Activated T-cell treated with anti-CD3 and anti-CD28 coated beads for 1 hour (primary cell): Measurements from ENCODE around the gene MRPL4.
"Not testable (repeated sequence)": the region's sequence is repeated elsewhere in the genome, so short reads cannot be mapped to it uniquely, and the experiment has no call there.

Source experiments
- DNase-seq: peaks from one replicate; pipeline ENCODE4 v3.0.0-alpha.2; 2020; ENCODE audit warnings: low read depth

The MRPL4 gene

DNA sequence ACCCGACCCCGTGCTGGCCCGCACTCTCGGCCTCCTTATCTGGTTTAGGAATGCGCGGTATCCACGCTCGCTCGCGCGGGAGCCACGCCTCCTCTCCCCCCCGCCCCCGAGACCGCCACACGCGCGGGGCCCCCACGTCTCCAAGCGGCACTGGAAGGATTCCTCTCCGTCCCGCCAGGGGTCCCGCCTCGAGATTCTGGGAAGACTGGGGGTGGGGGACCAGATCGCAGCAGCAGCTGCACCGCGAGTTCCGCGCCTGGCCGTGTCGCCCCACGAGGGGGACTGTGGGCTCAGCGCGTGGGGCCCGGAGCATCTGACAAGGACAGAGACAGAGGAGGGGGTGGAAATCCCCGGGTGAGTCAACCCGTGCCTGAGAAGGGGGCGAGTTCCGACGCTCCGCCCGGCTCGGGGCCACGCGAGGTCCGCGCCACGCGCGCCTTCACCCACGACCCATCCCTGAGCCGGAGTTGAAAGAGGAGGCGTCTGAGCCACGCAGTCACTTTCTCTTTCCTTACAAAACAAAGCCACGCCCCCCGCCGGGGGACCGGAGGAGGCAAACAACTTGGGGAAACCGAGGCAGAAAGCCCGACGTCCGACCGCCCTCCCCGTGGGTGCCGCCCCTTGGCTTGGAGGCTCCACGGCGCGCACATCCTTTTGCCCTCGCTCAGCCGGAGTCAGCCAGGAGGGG is 21.7 kb upstream of the MRPL4 start:
- DNase-seq = peak; percentile 40

DNA sequence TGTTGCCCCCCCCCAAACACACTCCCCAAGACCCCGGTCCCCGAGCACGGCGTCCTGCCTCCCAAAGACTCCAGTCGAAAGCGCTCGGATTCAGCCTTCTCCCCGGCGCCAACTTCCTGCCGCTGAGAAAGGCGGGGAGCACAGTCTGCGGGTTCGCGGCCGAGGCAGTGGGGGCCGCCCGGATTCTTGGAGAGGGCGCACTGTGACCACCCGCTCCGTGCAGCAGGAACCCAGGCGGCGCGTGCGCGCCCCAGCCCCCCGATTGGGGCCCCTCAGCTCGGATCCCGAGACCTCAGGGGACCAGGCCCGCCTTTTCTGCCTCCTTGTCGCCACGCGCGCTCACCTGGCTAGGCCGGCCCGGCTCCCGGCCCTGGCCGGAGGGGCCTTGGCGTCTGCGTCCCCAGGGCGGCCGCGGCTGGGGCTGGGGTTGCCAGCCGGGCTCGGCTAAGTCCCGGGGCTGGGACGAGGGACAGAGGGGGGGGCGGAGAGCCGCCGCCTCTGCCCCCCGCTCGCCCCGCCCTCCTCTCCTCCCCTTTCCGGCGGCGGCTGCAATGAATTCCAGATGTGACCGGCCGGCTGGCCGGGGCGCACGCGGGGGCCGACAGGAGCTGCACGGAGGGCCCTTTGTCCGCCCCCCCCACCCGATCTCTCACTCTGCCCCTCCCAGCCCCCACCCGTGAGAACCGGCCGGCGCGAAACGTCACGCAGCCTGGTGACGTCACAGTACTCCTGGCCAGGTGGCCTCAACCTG is 21.0 kb upstream of the MRPL4 start, which contains the start of gene S1PR2:
TSS of gene S1PR2 (minus strand) at position 471 of the 751 bp plus-strand sequence. CDS start 6,426 bp downstream, outside the sequence.
- peak; percentile 59 for DNase-seq

DNA sequence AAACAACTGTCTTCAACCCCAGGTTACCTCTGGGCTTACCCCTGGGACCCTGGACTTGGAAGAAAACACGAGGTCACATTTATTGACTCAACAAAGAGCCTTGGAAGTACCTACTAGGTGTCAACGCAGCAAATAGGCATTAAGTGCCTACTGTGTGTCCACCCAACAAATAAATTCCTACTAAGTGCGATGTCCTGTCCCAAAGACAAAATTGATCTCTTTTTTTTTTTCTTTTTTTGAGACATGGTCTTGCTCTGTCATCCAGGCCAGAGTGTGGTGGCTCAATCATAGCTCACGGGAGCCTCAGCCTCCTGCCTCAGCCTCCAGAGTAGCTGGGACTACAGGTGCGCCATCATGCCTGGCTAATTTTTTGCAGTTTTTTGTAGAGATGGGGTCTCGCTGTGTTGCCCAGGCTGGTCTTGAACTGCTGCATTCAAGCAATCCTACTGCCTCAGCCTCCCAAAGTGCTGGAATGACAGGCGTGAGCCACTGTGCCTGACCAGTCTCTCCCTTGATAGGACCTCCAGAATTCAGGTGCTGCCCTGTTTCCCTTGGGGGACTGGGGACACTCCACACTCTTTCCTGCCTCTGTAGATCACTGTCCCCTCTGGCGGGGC is 20.3 kb upstream of the MRPL4 start:
- no peak for DNase-seq

DNA sequence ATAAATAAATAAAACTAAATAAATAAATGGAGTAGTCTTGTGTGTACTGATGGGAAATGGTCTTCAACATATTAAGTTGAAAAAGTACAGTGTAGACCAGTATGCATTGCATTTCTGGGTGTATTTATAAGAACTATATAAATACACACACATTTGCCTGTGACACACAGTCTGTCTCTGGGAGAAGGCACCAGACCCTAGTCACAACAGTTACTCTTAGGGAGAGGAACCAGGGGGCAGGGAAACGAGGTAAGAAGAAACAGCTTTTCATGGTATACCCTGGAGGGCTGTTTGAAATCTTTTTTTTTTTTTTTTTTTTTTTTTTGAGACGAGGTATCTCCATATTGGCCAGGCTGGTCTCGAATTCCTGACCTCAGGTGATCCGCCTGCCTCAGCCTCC is 18.1 kb upstream of the MRPL4 start:
- DNase-seq = no peak

DNA sequence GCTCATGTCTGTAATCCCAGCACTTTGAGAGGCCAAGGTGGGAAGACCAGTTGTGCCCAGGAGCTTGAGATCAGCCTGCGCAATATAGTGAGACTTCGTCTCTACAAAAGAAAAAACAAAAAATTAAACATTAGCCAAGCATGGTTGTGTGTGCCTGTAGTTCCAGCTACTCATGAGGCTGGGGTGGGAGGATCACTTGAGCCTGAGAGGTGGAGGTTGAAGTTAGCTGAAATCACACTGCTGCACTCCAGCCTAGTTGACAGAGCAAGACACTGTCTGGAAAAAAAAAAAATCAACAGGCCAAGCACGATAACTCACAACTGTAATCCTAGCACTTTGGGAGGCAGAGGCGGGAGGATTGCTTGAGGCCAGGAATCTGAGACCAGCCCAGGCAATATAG is 17.0 kb upstream of the MRPL4 start:
- no peak for DNase-seq

DNA sequence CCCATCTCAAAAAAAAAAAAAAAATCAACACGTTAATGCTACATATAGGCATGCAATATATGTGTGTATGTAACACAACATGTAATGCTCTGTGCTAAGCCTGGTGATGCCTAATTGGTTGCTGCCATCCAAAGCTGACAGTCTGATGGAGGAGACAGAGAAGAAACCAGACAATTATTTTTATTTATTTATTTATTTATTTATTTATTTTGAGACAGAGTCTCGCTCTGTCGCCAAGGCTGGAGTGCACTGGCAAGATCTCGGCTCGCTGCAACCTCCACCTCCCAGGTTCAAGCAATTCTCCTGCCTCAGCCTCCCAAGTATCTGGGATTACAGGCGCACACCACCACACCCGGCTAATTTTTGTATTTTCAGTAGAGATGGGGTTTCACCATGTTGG is 16.6 kb upstream of the MRPL4 start:
- DNase-seq = not testable (repeated sequence)

DNA sequence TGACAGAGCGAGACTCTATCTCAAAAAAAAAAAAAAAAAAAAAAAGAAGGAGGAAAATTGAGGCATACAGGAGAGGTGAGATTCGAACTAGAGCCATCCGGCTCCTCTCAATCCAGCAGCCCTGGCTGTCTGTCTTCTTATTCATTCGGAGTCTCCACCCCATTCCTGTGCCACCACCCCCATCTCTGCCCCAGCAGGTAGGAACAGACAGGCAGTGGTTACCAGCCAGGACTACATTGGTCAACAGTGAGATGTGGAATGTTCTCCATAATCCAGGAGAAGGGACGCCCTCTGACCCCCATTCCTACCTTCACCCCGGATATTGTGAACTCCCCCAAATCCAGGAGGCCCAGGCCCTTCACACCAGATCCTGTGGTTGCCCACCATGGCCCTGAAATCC is 14.3 kb upstream of the MRPL4 start:
- DNase-seq = no peak

DNA sequence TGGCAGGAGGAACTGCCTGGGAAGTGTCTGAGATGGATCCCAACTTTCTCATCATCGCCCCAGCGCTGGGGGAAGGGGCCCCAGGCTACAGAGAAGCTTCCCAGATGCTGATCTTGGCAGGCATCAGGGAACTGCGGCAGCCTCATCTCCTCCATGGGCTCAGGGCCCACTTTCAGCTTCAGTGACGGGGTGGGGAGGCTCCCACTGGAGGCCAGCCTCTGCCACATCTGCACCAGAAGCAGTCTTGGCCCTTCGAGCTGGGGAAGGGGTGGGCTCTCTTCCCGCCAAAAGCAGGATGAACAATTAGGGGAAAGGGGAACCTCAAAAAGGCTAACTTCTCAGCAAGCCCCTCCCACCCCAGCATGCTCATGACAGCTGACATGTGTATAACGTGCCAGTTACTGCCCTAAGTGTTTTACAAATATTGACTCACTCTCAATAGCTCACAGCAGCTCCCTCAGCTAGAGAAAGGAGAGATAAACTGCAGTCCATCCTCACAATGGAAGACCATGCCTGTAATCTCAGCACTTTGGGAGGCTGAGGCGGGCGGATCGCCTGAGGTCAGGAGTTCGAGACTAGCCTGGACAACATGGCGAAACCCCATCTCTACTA is 13.7 kb upstream of the MRPL4 start:
- DNase-seq = no peak

DNA sequence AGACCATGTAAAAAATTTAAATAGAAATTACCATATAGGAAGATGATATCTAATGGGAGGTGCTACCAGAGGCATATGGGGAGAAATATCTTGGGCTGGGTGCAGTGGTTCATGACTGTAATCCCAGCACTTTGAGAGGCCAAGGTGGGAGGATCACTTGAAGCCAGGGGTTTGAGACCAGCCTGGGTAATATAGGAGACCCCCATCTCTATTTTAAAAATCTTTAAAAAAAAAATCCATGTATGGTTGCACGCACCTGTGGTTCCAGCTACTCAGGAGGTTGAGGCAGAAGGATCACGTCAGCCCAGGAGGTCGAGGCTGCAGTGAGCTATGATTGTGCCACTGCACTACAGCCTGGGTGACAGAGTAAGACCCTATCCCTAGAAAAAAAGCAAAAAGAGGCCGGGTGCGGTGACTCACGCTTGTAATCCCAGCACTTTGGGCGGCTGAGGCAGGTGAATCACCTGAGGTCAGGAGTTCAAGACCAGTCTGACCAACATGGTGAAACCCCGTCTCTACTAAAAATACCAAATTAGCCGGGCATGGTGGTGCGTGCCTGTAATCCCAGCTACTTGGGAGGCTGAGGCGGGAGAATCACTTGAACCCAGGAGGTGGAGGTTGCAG is 10.1 kb upstream of the MRPL4 start:
- DNase-seq = not testable (repeated sequence)

DNA sequence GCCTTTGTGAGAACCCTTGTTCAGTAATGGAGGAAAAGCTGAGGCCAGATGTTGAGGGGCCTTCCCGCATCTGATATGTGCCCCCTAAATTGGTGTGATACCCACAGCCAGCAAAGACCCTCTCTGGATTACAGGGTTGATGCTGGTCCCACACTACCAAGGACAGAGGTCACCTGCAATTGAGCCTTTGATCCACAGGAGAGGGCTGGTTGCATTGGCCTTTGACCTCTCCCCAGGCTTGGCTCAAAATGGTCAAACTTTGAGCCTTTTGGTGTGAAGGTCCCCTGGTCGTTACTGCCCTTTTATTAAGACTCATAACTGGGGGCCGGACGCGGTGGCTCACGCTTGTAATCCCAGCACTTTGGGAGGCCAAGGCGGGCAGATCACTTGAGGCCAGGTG is 8.4 kb upstream of the MRPL4 start:
- DNase-seq = no peak

DNA sequence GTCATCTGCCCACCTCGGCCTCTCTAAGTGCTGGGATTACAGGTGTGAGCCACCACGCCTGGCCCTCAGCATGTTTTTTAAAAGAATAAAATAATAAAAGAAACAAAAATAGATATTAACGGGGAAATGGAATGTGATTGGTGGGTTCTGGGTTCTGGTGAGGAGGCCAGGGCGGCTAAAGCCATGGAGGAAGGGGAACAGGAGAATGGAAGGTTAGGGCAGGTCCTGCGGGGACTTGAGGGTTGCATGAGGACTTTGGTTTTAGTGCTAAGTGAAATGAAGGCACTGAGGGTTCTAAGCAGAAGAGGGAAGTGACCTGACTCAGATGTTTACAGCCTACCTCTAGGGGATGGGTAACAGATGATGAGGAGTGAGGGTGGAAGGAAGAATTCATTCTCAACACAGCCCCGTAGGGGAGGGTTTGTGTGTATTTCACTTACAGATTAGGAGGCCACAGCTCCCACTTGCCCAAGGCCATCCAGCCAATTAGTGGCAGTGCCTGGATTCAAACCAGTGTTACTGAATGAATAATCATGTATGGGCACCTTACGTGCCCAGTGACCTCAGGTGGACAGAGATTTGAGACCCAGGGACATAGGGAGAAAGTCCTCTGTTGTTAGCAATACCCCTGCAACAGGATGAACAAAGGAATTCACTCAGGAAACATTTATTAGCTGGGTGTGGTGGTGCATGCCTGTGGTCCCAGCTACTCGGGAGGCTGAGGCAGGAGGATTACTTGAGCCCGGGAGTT is 6.7 kb upstream of the MRPL4 start:
- DNase-seq = no peak

DNA sequence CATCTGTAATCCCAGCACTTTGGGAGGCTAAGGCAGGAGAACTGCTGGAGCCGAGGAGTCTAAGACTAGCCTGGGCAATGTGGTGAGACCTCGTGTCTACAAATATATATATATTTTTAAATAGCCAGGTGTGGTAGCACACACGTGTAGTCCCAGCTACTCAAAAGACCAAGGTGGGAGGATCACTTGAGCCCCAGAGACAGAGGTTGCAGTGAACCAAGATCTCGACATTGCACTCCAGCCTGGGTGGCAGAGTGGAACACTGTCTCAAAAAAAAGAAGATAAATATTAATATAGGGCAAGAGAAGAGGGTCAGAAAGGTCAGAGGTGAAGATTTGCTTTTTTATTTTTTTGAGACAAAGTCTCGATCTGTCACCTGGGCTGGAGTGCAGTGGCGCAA is 5.5 kb upstream of the MRPL4 start:
- no peak for DNase-seq

DNA sequence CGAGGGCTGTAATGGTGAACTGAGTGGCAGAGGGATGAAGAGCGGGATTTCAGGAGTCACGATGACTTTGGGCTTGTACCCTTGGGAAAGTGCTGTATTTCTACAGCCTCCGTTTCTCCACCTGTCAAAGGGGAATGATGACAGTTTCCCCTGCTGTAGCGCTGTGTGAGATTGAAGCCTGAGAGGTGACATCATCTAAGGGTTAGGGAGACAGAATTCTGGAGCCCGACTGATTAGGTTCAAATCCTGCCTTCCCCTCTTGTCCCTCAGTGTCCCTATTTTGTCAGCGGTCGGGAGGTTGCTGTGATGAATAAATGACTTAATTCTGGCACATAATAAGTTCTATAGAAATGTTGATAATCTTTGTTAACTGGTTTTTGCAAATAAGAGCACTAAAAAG is 693 bp downstream of the MRPL4 start:
- no peak for DNase-seq

DNA sequence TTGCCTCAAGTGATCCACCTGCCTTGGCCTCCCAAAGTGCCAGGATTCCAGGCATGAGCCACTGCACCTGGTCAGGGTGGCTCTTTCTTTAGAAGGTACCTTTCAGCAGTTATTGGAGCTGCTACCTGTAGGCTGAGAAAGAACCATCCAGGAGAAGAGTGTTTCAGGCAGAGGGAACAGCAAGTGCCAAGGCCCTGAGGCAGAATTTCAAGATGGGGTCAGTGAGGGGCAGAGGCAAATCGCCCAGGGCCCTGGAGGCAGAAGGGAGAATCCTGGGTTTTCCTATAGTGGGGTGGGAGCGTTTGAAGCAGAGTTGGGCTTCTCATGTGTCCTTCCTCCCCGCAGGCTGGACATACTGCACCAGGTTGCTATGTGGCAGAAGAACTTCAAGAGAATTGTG is 2.2 kb downstream of the MRPL4 start:
- no peak for DNase-seq

DNA sequence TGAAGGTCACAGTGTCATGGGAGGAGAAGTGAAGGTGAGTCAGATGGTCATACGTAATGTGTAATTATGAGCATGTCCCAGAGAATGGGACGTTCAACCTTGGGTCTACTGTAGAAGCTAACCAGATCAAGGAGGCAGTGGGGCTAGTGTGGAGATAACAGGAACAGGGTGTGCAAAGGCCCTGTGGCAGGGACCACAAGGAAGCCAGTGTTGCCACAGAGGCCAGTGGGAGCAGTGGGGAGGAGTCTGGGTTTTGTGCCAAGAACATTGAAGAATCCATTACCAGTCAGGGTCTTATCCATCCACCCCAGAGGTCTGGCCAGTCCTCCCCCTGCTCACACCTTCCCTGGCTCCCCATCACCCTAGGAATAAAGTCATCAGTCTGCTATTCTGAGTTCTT is 3.3 kb downstream of the MRPL4 start:
- no peak for DNase-seq

DNA sequence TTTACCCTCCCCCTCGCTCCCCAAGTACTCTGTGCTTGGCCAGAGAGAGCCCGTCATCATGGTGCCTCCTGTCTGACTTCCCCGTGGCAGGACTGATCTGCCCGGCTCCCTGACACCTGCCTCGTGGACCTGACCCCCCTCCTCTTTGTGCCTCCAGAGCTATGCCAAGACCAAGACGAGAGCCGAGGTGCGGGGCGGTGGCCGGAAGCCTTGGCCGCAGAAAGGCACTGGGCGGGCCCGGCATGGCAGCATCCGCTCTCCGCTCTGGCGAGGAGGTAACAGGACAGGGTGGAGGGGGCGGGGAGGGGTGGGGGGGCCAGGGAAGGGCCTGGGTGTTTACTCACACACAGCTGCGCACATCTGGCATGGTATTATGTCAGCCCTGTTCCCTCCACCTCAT is 4.5 kb downstream of the MRPL4 start:
- DNase-seq = no peak

DNA sequence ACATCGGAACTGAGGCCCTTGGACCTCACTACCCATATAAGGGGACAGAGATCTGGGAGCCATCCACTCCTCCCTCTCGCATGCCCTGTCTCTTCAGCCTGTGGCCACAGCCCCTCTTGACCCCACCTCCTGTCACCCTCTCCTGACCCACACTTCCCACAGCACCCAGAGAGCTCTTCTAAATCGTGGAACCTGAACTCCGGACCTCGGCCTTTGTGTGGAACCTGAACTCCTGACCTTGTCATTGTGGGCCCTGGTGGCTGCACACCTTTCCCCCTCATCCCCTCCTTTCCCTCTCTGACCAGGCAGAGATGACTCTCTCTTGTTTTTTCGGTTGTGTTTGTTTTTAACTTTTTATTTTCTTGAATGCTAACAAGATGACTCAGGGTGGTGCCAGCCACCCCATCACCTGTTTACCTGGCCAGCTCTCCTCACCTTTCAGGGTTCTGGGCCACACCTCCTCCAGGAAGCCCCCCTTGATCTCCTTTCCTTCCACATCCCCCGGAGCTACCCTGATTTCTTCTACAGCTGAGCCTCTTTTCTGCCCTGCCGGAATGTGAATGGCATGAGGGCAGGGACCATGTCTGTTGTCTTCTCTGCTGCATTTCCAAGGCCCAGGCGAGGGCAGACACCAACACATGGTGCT is 5.1 kb downstream of the MRPL4 start:
- DNase-seq = no peak

DNA sequence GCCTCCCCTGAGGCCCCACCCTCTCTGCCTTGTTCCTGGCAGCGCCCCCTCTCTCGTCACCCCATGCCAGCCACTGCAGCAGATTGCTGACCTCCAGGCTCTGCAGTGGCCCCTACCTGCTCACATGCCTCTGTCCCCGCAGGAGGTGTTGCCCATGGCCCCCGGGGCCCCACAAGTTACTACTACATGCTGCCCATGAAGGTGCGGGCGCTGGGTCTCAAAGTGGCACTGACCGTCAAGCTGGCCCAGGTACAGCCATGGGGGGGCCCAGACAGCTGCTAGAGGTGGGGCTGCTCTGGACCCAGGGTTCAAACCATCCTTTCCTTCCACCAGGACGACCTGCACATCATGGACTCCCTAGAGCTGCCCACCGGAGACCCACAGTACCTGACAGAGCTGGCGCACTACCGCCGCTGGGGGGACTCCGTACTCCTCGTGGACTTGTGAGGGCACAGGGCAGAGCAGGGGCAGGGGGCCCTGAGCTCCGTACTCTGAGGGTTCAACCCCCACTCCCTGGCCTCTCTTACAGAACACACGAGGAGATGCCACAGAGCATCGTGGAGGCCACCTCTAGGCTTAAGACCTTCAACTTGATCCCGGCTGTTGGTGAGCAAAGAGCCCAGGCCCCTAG is 6.2 kb downstream of the MRPL4 start:
- DNase-seq = no peak

DNA sequence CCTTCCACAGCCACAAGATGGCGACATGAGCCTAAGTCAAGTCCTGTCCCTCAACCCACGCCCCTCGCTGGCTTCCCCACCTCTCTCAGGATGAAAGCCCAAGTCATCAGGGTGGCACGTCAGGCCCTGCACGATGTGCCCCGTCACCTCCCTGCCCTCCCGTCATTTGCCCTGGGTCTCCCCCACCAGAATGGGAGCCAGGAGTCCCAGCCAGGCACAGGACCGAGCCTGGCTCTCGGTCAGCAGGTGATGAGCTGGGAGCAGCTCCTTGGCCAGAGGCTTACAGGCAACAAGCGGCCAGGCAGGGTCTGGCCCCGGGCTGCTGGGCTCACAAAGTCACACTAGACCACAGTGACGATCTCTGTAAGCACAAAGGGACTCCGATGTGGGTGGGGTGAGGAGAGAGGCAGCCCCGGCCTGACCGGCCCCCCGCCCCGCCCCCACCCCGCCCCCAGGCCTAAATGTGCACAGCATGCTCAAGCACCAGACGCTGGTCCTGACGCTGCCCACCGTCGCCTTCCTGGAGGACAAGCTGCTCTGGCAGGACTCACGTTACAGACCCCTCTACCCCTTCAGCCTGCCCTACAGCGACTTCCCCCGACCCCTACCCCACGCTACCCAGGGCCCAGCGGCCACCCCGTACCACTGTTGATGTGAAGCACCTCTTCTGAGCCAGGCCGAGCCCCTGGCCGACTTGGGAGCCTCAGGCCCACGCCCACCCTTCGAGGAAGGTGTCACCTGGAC is 7.3 kb downstream of the MRPL4 start:
- peak; percentile 76 for DNase-seq

DNA sequence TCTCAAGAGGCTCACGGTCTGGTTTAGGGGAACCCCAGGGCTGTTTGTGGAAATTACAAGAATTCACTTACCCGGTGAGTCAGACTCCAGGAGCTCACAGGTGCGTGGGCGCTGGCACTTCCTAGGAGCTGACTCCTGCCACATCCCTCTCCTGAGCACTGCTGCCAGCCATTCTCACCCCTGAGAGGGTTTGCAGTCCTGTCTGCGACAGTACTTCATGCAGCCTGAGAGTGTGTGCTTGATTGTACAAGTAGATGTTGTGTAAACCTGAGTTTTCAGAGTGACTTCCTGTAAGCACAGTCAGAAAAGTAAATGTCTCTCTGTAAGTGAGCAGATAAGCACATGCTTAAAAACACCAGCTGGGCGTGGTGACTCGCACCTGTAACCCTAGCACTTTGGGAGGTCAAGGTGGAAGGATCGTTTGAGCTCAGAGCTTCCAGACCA is 8.1 kb downstream of the MRPL4 start:
- DNase-seq = no peak
